ENCODE results near the gene SLC4A2.
"Not testable (repeated sequence)": the region's sequence is repeated elsewhere in the genome, so short reads cannot be mapped to it uniquely, and the experiment has no call there.

Gene SLC4A2

GRCh38 chr7:151010307-151011096 is 48.9 kb upstream of the SLC4A2 start:
- H3K4me3 ChIP-seq (replicated peaks; ENCODE audit: insufficient read depth, low read length) = no peak overlapping the region
- no peak for DNase-seq (ENCODE audit: low read depth in 1 of 2, low spot score in 1 of 2)
- H3K27ac ChIP-seq (replicated peaks) = no peak overlapping the region
- TF ChIP-seq, protein P1, sequence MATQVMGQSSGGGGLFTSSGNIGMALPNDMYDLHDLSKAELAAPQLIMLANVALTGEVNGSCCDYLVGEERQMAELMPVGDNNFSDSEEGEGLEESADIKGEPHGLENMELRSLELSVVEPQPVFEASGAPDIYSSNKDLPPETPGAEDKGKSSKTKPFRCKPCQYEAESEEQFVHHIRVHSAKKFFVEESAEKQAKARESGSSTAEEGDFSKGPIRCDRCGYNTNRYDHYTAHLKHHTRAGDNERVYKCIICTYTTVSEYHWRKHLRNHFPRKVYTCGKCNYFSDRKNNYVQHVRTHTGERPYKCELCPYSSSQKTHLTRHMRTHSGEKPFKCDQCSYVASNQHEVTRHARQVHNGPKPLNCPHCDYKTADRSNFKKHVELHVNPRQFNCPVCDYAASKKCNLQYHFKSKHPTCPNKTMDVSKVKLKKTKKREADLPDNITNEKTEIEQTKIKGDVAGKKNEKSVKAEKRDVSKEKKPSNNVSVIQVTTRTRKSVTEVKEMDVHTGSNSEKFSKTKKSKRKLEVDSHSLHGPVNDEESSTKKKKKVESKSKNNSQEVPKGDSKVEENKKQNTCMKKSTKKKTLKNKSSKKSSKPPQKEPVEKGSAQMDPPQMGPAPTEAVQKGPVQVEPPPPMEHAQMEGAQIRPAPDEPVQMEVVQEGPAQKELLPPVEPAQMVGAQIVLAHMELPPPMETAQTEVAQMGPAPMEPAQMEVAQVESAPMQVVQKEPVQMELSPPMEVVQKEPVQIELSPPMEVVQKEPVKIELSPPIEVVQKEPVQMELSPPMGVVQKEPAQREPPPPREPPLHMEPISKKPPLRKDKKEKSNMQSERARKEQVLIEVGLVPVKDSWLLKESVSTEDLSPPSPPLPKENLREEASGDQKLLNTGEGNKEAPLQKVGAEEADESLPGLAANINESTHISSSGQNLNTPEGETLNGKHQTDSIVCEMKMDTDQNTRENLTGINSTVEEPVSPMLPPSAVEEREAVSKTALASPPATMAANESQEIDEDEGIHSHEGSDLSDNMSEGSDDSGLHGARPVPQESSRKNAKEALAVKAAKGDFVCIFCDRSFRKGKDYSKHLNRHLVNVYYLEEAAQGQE (IDR thresholded peaks at IDR 0.05; ENCODE audit: insufficient replicate concordance, low read depth) = no peak
- TF ChIP-seq SPI1 (IDR thresholded peaks at IDR 0.05; ENCODE audit: borderline replicate concordance, low read depth) (no peak), GABPA (IDR thresholded peaks at IDR 0.05; ENCODE audit: low read depth) (no peak), POLR2AphosphoS5 (IDR thresholded peaks at IDR 0.05; ENCODE audit: low read depth) (no peak), CTCF (IDR thresholded peaks at IDR 0.05; ENCODE audit: insufficient read depth, low read length) (no peak)
- peaks cover 6% of the 10 kb centered on the region for H3K27me3 ChIP-seq (ENCODE audit: insufficient read depth, poor library complexity, severe bottlenecking)

DNA sequence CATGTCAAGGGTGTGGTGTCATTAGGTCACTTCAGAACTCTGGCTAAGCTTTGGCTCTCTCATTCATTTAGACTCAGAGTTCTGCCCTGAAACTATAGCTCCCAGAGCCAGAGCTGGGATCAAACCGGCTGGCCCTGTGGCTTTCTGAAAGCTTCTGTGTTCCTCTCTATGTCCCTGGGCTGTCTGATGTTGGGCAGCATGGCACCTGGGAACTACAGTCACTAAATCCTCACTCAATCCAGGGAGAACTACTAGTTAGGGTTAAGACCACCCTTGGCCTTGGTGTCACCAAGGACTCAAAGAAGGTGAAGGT is 48.3 kb upstream of the SLC4A2 start:
- H3K4me3 ChIP-seq (replicated peaks; ENCODE audit: insufficient read depth, low read length) = no peak overlapping the region
- DNase-seq (ENCODE audit: low read depth in 1 of 2, low spot score in 1 of 2) = no peak
- peaks cover 6% of the 10 kb centered on the region for H3K27me3 ChIP-seq (ENCODE audit: insufficient read depth, poor library complexity, severe bottlenecking)
- no peak overlapping the region for H3K27ac ChIP-seq (replicated peaks)
- no peak for TF ChIP-seq GABPA (IDR thresholded peaks at IDR 0.05; ENCODE audit: low read depth)
- no peak for TF ChIP-seq SPI1 (IDR thresholded peaks at IDR 0.05; ENCODE audit: borderline replicate concordance, low read depth)
- TF ChIP-seq, protein P1 (IDR thresholded peaks at IDR 0.05; ENCODE audit: insufficient replicate concordance, low read depth) = no peak
- no peak for TF ChIP-seq POLR2AphosphoS5 (IDR thresholded peaks at IDR 0.05; ENCODE audit: low read depth)
- TF ChIP-seq CTCF (IDR thresholded peaks at IDR 0.05; ENCODE audit: insufficient read depth, low read length) = no peak

- DNase-seq (ENCODE audit: low read depth in 1 of 2, low spot score in 1 of 2); H3K27me3 ChIP-seq (ENCODE audit: insufficient read depth, poor library complexity, severe bottlenecking); H3K27ac ChIP-seq (replicated peaks); H3K4me3 ChIP-seq (replicated peaks; ENCODE audit: insufficient read depth, low read length): not testable (repeated sequence)
These were observed 47.8 kb upstream of the SLC4A2 start for GRCh38 chr7:151011616-151012015.

DNA sequence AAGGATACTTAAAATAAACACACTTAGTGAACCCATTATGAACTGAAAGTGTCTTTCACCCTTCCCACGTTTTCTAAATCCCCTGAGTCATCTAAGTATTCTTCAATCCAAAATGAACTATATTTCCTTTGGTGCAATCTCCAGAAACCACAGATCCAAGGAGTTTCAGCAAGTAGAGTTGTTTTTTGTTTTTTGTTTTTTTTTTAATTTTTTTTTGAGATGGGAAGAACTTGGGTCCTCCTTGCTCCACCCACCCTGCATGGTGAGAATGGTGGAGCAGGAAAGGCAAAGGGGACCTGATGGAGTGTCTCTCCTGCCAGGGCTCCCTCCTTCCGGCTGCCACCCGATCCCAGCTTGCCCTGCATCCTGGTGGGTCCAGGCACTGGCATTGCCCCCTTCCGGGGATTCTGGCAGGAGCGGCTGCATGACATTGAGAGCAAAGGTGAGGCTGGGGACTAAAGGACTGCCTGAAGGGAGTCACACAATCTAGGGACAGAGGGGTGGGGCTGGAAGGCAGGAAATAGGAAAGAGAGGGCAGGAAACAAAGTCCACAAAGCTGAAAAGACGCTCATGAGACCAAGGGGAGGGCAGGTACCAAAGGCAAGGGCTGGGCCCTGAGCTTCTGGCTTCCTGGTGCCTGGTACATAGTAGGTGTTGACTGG is 47.2 kb upstream of the SLC4A2 start:
- no peak for DNase-seq (ENCODE audit: low read depth in 1 of 2, low spot score in 1 of 2)
- Histone ChIP-seq H3K27ac (replicated peaks) (no peak overlapping the region), H3K4me3 (replicated peaks; ENCODE audit: insufficient read depth, low read length) (no peak overlapping the region), H3K27me3 (ENCODE audit: insufficient read depth, poor library complexity, severe bottlenecking) (peaks cover 6% of the 10 kb centered on the region)
- TF ChIP-seq, protein P1 (IDR thresholded peaks at IDR 0.05; ENCODE audit: insufficient replicate concordance, low read depth) = no peak
- TF ChIP-seq GABPA (IDR thresholded peaks at IDR 0.05; ENCODE audit: low read depth) (no peak), SPI1 (IDR thresholded peaks at IDR 0.05; ENCODE audit: borderline replicate concordance, low read depth) (no peak), CTCF (IDR thresholded peaks at IDR 0.05; ENCODE audit: insufficient read depth, low read length) (no peak), POLR2AphosphoS5 (IDR thresholded peaks at IDR 0.05; ENCODE audit: low read depth) (no peak)
